Liver (tissue), 9 donors: Measurements from ENCODE around the gene DUT. TPM values are rescaled to one million over a fixed set of nuclear protein-coding genes. Genes with fewer than 3 reads are reported as not detected.

Experiments
- DNase-seq: peaks from one replicate; pipeline ENCODE4 v3.0.0-alpha.2; 2017; ENCODE audit warnings: low spot score
- H3K27ac ChIP-seq, 2 donors: one replicate each; pipeline ENCODE4 v1.7.0; 2013; ENCODE audit warnings: inconsistent platforms in 2 of 2, low read length in 2 of 2, control low read depth in 1 of 2, low read depth in 1 of 2, mild to moderate bottlenecking in 1 of 2
- H3K27me3 ChIP-seq, 4 donors: one replicate each; pipeline versions ENCODE4 v1.6.1 to v1.7.0; 2013; ENCODE audit warnings: low read length in 3 of 4, inconsistent platforms in 1 of 4, mild to moderate bottlenecking in 1 of 4, moderate library complexity in 1 of 4; ENCODE audit not compliant: control insufficient read depth in 4 of 4, insufficient read depth in 4 of 4
- H3K36me3 ChIP-seq, 4 donors: one replicate each; pipeline versions ENCODE4 v1.6.1 to v1.7.0; 2013; ENCODE audit warnings: low read length in 3 of 4, mild to moderate bottlenecking in 3 of 4, low read depth in 1 of 4, moderate library complexity in 1 of 4; ENCODE audit not compliant: control insufficient read depth in 4 of 4, insufficient read depth in 3 of 4
- H3K4me1 ChIP-seq, 4 donors: one replicate each; pipeline versions ENCODE4 v1.6.1 to v1.7.0; 2013; ENCODE audit warnings: low read length in 3 of 4, mild to moderate bottlenecking in 3 of 4, moderate library complexity in 1 of 4; ENCODE audit not compliant: control insufficient read depth in 4 of 4, insufficient read depth in 4 of 4
- H3K4me3 ChIP-seq, 3 donors: one replicate each; pipeline versions ENCODE4 v1.6.1 to v1.7.0; 2013; ENCODE audit warnings: low read length in 3 of 3, control low read depth in 1 of 3, low read depth in 1 of 3, mild to moderate bottlenecking in 1 of 3
- H3K9ac ChIP-seq, 2 donors: one replicate each; pipeline ENCODE4 v1.7.0; 2013; ENCODE audit warnings: low read length in 2 of 2, mild to moderate bottlenecking in 2 of 2, moderate library complexity in 2 of 2, control low read depth in 1 of 2, low read depth in 1 of 2
- H3K9me3 ChIP-seq, 4 donors: one replicate each; pipeline versions ENCODE4 v1.6.1 to v1.7.0; 2013; ENCODE audit warnings: low read length in 3 of 4; ENCODE audit not compliant: control insufficient read depth in 4 of 4
- CTCF ChIP-seq: fragments of 150-350 bp; IDR thresholded peaks from 2 replicates; pipeline ENCODE4 v1.5.1; 2017; ENCODE audit warnings: improper control_type of control experiment, low read depth, low read length; ENCODE audit not compliant: missing input control
- EGR1 ChIP-seq, 2 donors: IDR thresholded peaks; 2 replicates each; pipeline ENCODE4 v1.6.1; 2016 to 2018; ENCODE audit warnings: antibody characterized with exemption in 2 of 2, low read depth in 2 of 2
- GABPA ChIP-seq, 2 donors: IDR thresholded peaks in 1 of 2; conservative IDR thresholded peaks in 1 of 2; 2 replicates each; pipeline ENCODE4 v1.6.1; 2016; ENCODE audit warnings: antibody characterized with exemption in 2 of 2, mild to moderate bottlenecking in 1 of 2, moderate library complexity in 1 of 2
- HNF4A ChIP-seq, 2 donors: conservative IDR thresholded peaks; 2 replicates each; pipeline ENCODE4 v1.6.1; 2016; ENCODE audit warnings: antibody characterized with exemption in 2 of 2, mild to moderate bottlenecking in 2 of 2
- HNF4G ChIP-seq: IDR thresholded peaks from 2 replicates; pipeline ENCODE4 v1.6.1; 2016; ENCODE audit warnings: antibody characterized with exemption
- RAD21 ChIP-seq, 2 donors: IDR thresholded peaks; 2 replicates each; pipeline ENCODE4 v1.6.1; 2016; ENCODE audit warnings: antibody characterized with exemption in 2 of 2, mild to moderate bottlenecking in 2 of 2
- RXRA ChIP-seq, 2 donors: IDR thresholded peaks; 2 replicates each; pipeline ENCODE4 v1.6.1; 2017 to 2018; ENCODE audit warnings: antibody characterized with exemption in 2 of 2, mild to moderate bottlenecking in 1 of 2
- SP1 ChIP-seq: IDR thresholded peaks from 2 replicates; pipeline ENCODE4 v1.6.1; 2018; ENCODE audit warnings: antibody characterized with exemption, mild to moderate bottlenecking
- TAF1 ChIP-seq: conservative IDR thresholded peaks from 2 replicates; pipeline ENCODE4 v1.6.1; 2016; ENCODE audit warnings: antibody characterized with exemption, mild to moderate bottlenecking
- WGBS: extraction: QIAGEN DNeasy Blood & Tissue Kit; methylation state at CpG from one replicate; pipeline ENCODE4 v1.1.7; 2013; 5-methylcytosine and 5-hydroxymethylcytosine counted together
- polyA plus RNA-seq, 2 donors: library from polyadenylated mRNA; stranded (reverse) in 1 of 2; unstranded in 1 of 2; fragments of 200-250 nt in 1 of 2; fragments of >200 nt in 1 of 2; fragmentation: Nextera tagmentation in 1 of 2; extraction: Ambion mirVana in 1 of 2; gene quantifications; one replicate each; pipeline versions ENCODE4 v1.2.1 to v1.2.3, GENCODE V29; 2013 to 2015
- total RNA-seq, 2 donors: library from RNA; depleted of rRNA; stranded (reverse); fragments of >200 nt; gene quantifications; one replicate each; pipeline ENCODE4 v1.2.3, GENCODE V29; 2014
- TF ChIP-seq, protein P1 (sequence below): IDR thresholded peaks from 2 replicates; pipeline ENCODE4 v1.6.1; 2016; ENCODE audit warnings: antibody characterized with exemption, mild to moderate bottlenecking
- TF ChIP-seq, protein P2 (sequence below): IDR thresholded peaks from 2 replicates; pipeline ENCODE4 v1.6.1; 2016; ENCODE audit warnings: antibody characterized with exemption
- TF ChIP-seq, protein P3 (sequence below): IDR thresholded peaks from 2 replicates; pipeline ENCODE4 v1.6.1; 2016; ENCODE audit warnings: antibody characterized with exemption
- donor health status: healthy.
- donor health status: healthy.
- donor health status: healthy.
- donor health status: healthy.
- donor health status: healthy.

Gene DUT
- total and polyA plus RNA-seq, 4 donors = 12.8 to 58.7 (median 35.1) TPM

GRCh38 chr15:48366584-48367312 lies 35.5 kb downstream of the DUT start:
- 35% methylated on average over 4 of the region's 4 CpGs for WGBS
- Histone ChIP-seq H3K9me3 (no peaks in the 10 kb centered on the region), H3K4me3 (no peak overlapping the region), H3K36me3 (no peaks in the 10 kb centered on the region), H3K9ac (no peak overlapping the region), H3K27me3 (no peaks in the 10 kb centered on the region), H3K4me1 (no peaks in the 10 kb centered on the region), H3K27ac (no peak overlapping the region)
- no peak for DNase-seq
- TF ChIP-seq, protein P1, sequence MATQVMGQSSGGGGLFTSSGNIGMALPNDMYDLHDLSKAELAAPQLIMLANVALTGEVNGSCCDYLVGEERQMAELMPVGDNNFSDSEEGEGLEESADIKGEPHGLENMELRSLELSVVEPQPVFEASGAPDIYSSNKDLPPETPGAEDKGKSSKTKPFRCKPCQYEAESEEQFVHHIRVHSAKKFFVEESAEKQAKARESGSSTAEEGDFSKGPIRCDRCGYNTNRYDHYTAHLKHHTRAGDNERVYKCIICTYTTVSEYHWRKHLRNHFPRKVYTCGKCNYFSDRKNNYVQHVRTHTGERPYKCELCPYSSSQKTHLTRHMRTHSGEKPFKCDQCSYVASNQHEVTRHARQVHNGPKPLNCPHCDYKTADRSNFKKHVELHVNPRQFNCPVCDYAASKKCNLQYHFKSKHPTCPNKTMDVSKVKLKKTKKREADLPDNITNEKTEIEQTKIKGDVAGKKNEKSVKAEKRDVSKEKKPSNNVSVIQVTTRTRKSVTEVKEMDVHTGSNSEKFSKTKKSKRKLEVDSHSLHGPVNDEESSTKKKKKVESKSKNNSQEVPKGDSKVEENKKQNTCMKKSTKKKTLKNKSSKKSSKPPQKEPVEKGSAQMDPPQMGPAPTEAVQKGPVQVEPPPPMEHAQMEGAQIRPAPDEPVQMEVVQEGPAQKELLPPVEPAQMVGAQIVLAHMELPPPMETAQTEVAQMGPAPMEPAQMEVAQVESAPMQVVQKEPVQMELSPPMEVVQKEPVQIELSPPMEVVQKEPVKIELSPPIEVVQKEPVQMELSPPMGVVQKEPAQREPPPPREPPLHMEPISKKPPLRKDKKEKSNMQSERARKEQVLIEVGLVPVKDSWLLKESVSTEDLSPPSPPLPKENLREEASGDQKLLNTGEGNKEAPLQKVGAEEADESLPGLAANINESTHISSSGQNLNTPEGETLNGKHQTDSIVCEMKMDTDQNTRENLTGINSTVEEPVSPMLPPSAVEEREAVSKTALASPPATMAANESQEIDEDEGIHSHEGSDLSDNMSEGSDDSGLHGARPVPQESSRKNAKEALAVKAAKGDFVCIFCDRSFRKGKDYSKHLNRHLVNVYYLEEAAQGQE = no peak
- TF ChIP-seq GABPA (IDR thresholded peaks at IDR 0.05 in 1 of 2, conservative IDR thresholded peaks at IDR 0.05 in 1 of 2) (no peak), CTCF (no peak), EGR1 (IDR thresholded peaks at IDR 0.05; ENCODE audit: low read depth in 2 of 2) (no peak), HNF4G (no peak), RXRA (IDR thresholded peaks at IDR 0.05) (no peak), HNF4A (conservative IDR thresholded peaks at IDR 0.05) (no peak), TAF1 (no peak), RAD21 (IDR thresholded peaks at IDR 0.05) (no peak)
- TF ChIP-seq, protein P2, sequence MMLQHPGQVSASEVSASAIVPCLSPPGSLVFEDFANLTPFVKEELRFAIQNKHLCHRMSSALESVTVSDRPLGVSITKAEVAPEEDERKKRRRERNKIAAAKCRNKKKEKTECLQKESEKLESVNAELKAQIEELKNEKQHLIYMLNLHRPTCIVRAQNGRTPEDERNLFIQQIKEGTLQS = no peak
- TF ChIP-seq, protein P3, sequence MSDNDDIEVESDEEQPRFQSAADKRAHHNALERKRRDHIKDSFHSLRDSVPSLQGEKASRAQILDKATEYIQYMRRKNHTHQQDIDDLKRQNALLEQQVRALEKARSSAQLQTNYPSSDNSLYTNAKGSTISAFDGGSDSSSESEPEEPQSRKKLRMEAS = no peak

DNA sequence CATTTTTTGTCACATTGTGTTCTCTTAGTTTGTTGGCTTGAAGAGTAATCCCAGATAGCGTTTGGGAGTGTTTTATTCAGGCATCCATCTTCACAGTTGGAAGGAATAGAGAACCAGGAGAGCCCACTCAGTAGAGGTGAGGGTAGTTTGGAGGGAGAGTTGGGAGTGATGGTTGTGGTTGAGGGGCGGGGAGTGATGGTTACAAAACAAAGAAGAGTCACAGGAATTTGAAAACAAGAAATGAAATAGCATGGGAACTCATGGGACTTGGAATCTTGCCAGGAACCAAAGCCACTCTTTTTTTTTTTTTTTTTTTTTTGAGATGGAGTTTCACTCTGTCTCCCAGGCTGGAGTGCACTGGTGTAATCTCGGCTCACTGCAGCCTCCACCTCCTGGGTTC lies 36.3 kb downstream of the DUT start:
- Histone ChIP-seq H3K4me1 (no peaks in the 10 kb centered on the region), H3K9ac (no peak overlapping the region), H3K9me3 (no peaks in the 10 kb centered on the region), H3K4me3 (no peak overlapping the region), H3K27ac (no peak overlapping the region), H3K27me3 (no peaks in the 10 kb centered on the region), H3K36me3 (no peaks in the 10 kb centered on the region)
- WGBS = 77% methylated on average over 3 of the region's 3 CpGs
- DNase-seq = no peak
- no peak for TF ChIP-seq HNF4G
- TF ChIP-seq SP1 = no peak
